GM06990 (cell line): Measurements from ENCODE around the gene SNHG17.
"Not testable (repeated sequence)": the region's sequence is repeated elsewhere in the genome, so short reads cannot be mapped to it uniquely, and the experiment has no call there.

Experiments used
- DNase-seq: peaks from one replicate; pipeline ENCODE4 v3.0.0-alpha.2; 2011; ENCODE audit not compliant: insufficient read length; ENCODE audit errors: extremely low read depth
- H3K27me3 ChIP-seq: replicated peaks from 2 replicates; pipeline ENCODE4 v1.6.0; 2011; ENCODE audit warnings: low read length; ENCODE audit not compliant: control insufficient read depth, insufficient read depth
- H3K36me3 ChIP-seq: 2 replicates; pipeline ENCODE4 v1.5.1; 2011; ENCODE audit warnings: low read length; ENCODE audit not compliant: control insufficient read depth, insufficient read depth
- H3K4me3 ChIP-seq: replicated peaks from 2 replicates; pipeline ENCODE4 v1.5.1; 2011; ENCODE audit warnings: low read depth, mild to moderate bottlenecking, control low read depth, low read length
- CTCF ChIP-seq: IDR thresholded peaks from 2 replicates; pipeline ENCODE4 v1.5.1; 2011; ENCODE audit warnings: low read length, control low read depth, mild to moderate bottlenecking, inconsistent platforms; ENCODE audit not compliant: insufficient read depth, poor library complexity, severe bottlenecking

SNHG17 gene

GRCh38 chr20:38383147-38383546, 52.0 kb downstream of the SNHG17 start:
- H3K4me3 ChIP-seq: no peak overlapping the region
- no peak for TF ChIP-seq CTCF
- DNase-seq: no peak
- no peaks in the 10 kb centered on the region for H3K27me3 ChIP-seq
- no peaks in the 10 kb centered on the region for H3K36me3 ChIP-seq

- not testable (repeated sequence) for DNase-seq, H3K4me3 ChIP-seq, H3K27me3 ChIP-seq, H3K36me3 ChIP-seq
Measured at GRCh38 chr20:38377838-38378237, 57.3 kb downstream of the SNHG17 start.

- DNase-seq: no peak
Measured at GRCh38 chr20:38377039-38377685, 58.0 kb downstream of the SNHG17 start.

GRCh38 chr20:38373898-38374297, 61.2 kb downstream of the SNHG17 start:
- H3K4me3 ChIP-seq: no peak overlapping the region

More at GRCh38 chr20:38377039-38377685, 58.0 kb downstream of the SNHG17 start:
- peaks cover 2% of the 10 kb centered on the region for H3K27me3 ChIP-seq
- H3K4me3 ChIP-seq: no peak overlapping the region
- no peak for TF ChIP-seq CTCF
- H3K36me3 ChIP-seq: no peaks in the 10 kb centered on the region

GRCh38 chr20:38373231-38373867, 61.8 kb downstream of the SNHG17 start:
- TF ChIP-seq CTCF: no peak
- Histone ChIP-seq H3K4me3 (no peak overlapping the region), H3K27me3 (peaks cover 2% of the 10 kb centered on the region), H3K36me3 (no peaks in the 10 kb centered on the region)
- no peak for DNase-seq

More at GRCh38 chr20:38373898-38374297, 61.2 kb downstream of the SNHG17 start:
- Histone ChIP-seq H3K36me3 (no peaks in the 10 kb centered on the region), H3K27me3 (peaks cover 2% of the 10 kb centered on the region)
- no peak for TF ChIP-seq CTCF
- no peak for DNase-seq

GRCh38 chr20:38372806-38373205, 62.3 kb downstream of the SNHG17 start:
- H3K27me3 ChIP-seq: peaks cover 2% of the 10 kb centered on the region
- H3K4me3 ChIP-seq: no peak overlapping the region
- no peak for DNase-seq
- TF ChIP-seq CTCF: no peak
- no peaks in the 10 kb centered on the region for H3K36me3 ChIP-seq
